NCI-H2227 (cell line): ENCODE results near the gene MAOA.
A peak's percentile ranks its signal among the peaks of the same experiment; 100 is the strongest.
"Not testable (repeated sequence)": the region's sequence is repeated elsewhere in the genome, so short reads cannot be mapped to it uniquely, and the experiment has no call there.

Experiments
- DNase-seq: peaks from one replicate; lab custom pipeline; 2025; ENCODE audit not compliant: unreplicated experiment; lab: John Stamatoyannopoulos, UW

The MAOA gene

GRCh38 chrX:43661521-43662240 is 5.6 kb downstream of the MAOA start:
- no peak for DNase-seq

- no peak for DNase-seq
Observed at GRCh38 chrX:43663173-43663572, 7.1 kb downstream of the MAOA start.

GRCh38 chrX:43664258-43664657 is 8.2 kb downstream of the MAOA start:
- DNase-seq = no peak

GRCh38 chrX:43664708-43665107 is 8.6 kb downstream of the MAOA start:
- no peak for DNase-seq

GRCh38 chrX:43666311-43666912 is 10.3 kb downstream of the MAOA start:
- no peak for DNase-seq

- DNase-seq = not testable (repeated sequence)
Observed at GRCh38 chrX:43675965-43676628, 20.0 kb downstream of the MAOA start.

- peak; percentile 68 for DNase-seq
Observed at GRCh38 chrX:43676971-43677572, 21.0 kb downstream of the MAOA start.

- no peak for DNase-seq
Observed at GRCh38 chrX:43677993-43678392, 21.9 kb downstream of the MAOA start.

- DNase-seq = no peak
Observed at GRCh38 chrX:43679058-43679457, 23.0 kb downstream of the MAOA start.

- no peak for DNase-seq
Observed at GRCh38 chrX:43679778-43680177, 23.7 kb downstream of the MAOA start.

- no peak for DNase-seq
Observed at GRCh38 chrX:43682726-43683125, 26.6 kb downstream of the MAOA start.

GRCh38 chrX:43685221-43685620 is 29.1 kb downstream of the MAOA start:
- no peak for DNase-seq

- no peak for DNase-seq
Observed at GRCh38 chrX:43688586-43688985, 32.5 kb downstream of the MAOA start.

- no peak for DNase-seq
Observed at GRCh38 chrX:43693602-43694406, 37.7 kb downstream of the MAOA start.

GRCh38 chrX:43699475-43699874 is 43.4 kb downstream of the MAOA start:
- no peak for DNase-seq

GRCh38 chrX:43702079-43702524 is 46.0 kb downstream of the MAOA start:
- no peak for DNase-seq

GRCh38 chrX:43702660-43703059 is 46.6 kb downstream of the MAOA start:
- no peak for DNase-seq

- DNase-seq = no peak
Observed at GRCh38 chrX:43703211-43703791, 47.2 kb downstream of the MAOA start.

- DNase-seq = no peak
Observed at GRCh38 chrX:43706786-43707370, 50.8 kb downstream of the MAOA start.

GRCh38 chrX:43707812-43708548 is 51.9 kb downstream of the MAOA start:
- no peak for DNase-seq
